Right lobe of liver (tissue), 6 donors: ENCODE results near the gene THOC3. TPM values are rescaled to one million over a fixed set of nuclear protein-coding genes. Genes with fewer than 3 reads are reported as not detected.
A peak's percentile ranks its signal among the peaks of the same experiment; 100 is the strongest.
"Not testable (repeated sequence)": the region's sequence is repeated elsewhere in the genome, so short reads cannot be mapped to it uniquely, and the experiment has no call there.

Experiments used
- ATAC-seq, 4 donors: fragments of 200-7000 bp; cut with Tn5 transposase; one replicate each; pipeline ENCODE4 v1.9.1; 2020; ENCODE audit warnings: mild to moderate bottlenecking in 4 of 4, moderate library complexity in 4 of 4
- DNase-seq, 3 donors: peaks; one replicate each; pipeline ENCODE4 v3.0.0-alpha.2; 2020
- H3K27ac ChIP-seq, 3 donors: fragments of 200-600 bp; one replicate each; pipeline ENCODE4 v1.8.0; 2022
- H3K27me3 ChIP-seq, 2 donors: fragments of 200-600 bp; one replicate each; pipeline ENCODE4 v1.8.0; 2022
- H3K36me3 ChIP-seq, 4 donors: fragments of 200-600 bp; sonication (generic) in 1 of 4; one replicate each; pipeline versions ENCODE4 v1.5.1 to v1.8.0; 2017 to 2022; ENCODE audit warnings: control low read depth in 1 of 4
- H3K4me1 ChIP-seq, 4 donors: fragments of 200-600 bp; sonication (generic) in 1 of 4; one replicate each; pipeline versions ENCODE4 v1.5.1 to v1.8.0; 2017 to 2022; ENCODE audit warnings: control low read depth in 1 of 4
- H3K4me3 ChIP-seq, 3 donors: fragments of 200-600 bp; one replicate each; pipeline ENCODE4 v1.8.0; 2022
- H3K9me3 ChIP-seq, 4 donors: fragments of 200-600 bp; sonication (generic) in 1 of 4; one replicate each; pipeline versions ENCODE4 v1.5.1 to v1.8.0; 2017 to 2022; ENCODE audit warnings: control low read depth in 1 of 4
- WGBS: methylation state at CpG from one replicate; pipeline ENCODE4 v1.1.6; 2018; ENCODE audit warnings: low coverage, low lambda C conversion rate; ENCODE audit not compliant: insufficient coverage; ENCODE audit errors: missing lambda C conversion rate; 5-methylcytosine and 5-hydroxymethylcytosine counted together
- intact Hi-C, 2 donors: fragments of 100-400 bp; cut with DNase I; formaldehyde crosslinking; loops; one replicate each; pipeline versions ENCODE4 v1.11.2 to v1.14.1; 2022
- total RNA-seq, 6 experiments: library from RNA; depleted of rRNA in 2 of 6; stranded (reverse); fragments of >200 nt in 2 of 6; fragmentation: NEBNext Ultra II Directional in 3 of 6; extraction: Animal tissue kit (Norgen Biotek cat#: 25700) in 3 of 6; gene quantifications; one replicate each; pipeline versions ENCODE4 v1.1.0 to v1.2.4, GENCODE V29; 2016 to 2023
- donor health status: DM: no; HTN: yes; CAD: no.
- donor health status: DM: no; HTN: no; CAD: no.
- donor health status: DM: no; HTN: no; CAD: no.
- donor health status: DM: no; HTN: yes; CAD: no.
- donor health status: DM: no; HTN: yes; CAD: no.

The THOC3 gene
- total RNA-seq, 6 experiments from 2014 or later, result 12.0 to 26.6 (median 21.9) TPM

GRCh38 chr5:175913835-175914672 is 54.1 kb downstream of the THOC3 start:
- not testable (repeated sequence) for DNase-seq
- 50% methylated on average over 7 of the region's 20 CpGs for WGBS
- ATAC-seq, result peak; percentile 80 to 92 (median 87)

GRCh38 chr5:175910072-175910471 is 58.0 kb downstream of the THOC3 start:
- H3K4me3 ChIP-seq, ATAC-seq, H3K36me3 ChIP-seq, H3K9me3 ChIP-seq, H3K27ac ChIP-seq, DNase-seq, intact Hi-C loops, H3K27me3 ChIP-seq: not testable (repeated sequence)
- H3K4me1 ChIP-seq, result peaks cover 0 to 11% (median 2%) of the 10 kb centered on the region in 4 donors
- WGBS, result 79% methylated on average over 11 of the region's 12 CpGs

More at GRCh38 chr5:175913835-175914672, 54.1 kb downstream of the THOC3 start:
- H3K27me3 ChIP-seq, H3K4me1 ChIP-seq, intact Hi-C loops, H3K4me3 ChIP-seq, H3K9me3 ChIP-seq, H3K36me3 ChIP-seq: not testable (repeated sequence)
- H3K27ac ChIP-seq, result peak overlapping the region in 2 of 3 donors; percentile 20 to 37

Other genes starting within 250 kb of the THOC3 start
- gene CPLX2, start 96.7 kb downstream of the THOC3 start, total RNA-seq, result under 1 TPM in 2 of 6 experiments, not detected in 4; 0.18 to 0.56 TPM